ENCODE results near the gene ZFPM1. TPM values are rescaled to one million over a fixed set of nuclear protein-coding genes. Genes with fewer than 3 reads are reported as not detected.

Gene ZFPM1
- total RNA-seq, 4 donors from 2014 or later: 0.31 to 0.71 (median 0.56) TPM

GRCh38 chr16:88494335-88495154 lies 41.5 kb downstream of the ZFPM1 start:
- Histone ChIP-seq H3K9me3 (no peaks in the 10 kb centered on the region), H3K27me3 (no peaks in the 10 kb centered on the region), H3K4me3 (no peak overlapping the region), H3K36me3 (no peaks in the 10 kb centered on the region), H3K4me1 (no peaks in the 10 kb centered on the region), H3K27ac (no peak overlapping the region)
- DNase-seq (no peak), ATAC-seq (no peak)
- TF ChIP-seq, protein P1, sequence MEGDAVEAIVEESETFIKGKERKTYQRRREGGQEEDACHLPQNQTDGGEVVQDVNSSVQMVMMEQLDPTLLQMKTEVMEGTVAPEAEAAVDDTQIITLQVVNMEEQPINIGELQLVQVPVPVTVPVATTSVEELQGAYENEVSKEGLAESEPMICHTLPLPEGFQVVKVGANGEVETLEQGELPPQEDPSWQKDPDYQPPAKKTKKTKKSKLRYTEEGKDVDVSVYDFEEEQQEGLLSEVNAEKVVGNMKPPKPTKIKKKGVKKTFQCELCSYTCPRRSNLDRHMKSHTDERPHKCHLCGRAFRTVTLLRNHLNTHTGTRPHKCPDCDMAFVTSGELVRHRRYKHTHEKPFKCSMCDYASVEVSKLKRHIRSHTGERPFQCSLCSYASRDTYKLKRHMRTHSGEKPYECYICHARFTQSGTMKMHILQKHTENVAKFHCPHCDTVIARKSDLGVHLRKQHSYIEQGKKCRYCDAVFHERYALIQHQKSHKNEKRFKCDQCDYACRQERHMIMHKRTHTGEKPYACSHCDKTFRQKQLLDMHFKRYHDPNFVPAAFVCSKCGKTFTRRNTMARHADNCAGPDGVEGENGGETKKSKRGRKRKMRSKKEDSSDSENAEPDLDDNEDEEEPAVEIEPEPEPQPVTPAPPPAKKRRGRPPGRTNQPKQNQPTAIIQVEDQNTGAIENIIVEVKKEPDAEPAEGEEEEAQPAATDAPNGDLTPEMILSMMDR (IDR thresholded peaks at IDR 0.05 in 4 of 5, conservative IDR thresholded peaks at IDR 0.05 in 1 of 5): no peak
- TF ChIP-seq POLR2A (IDR thresholded peaks at IDR 0.05): no peak
- intact Hi-C loops (cut with DNase I; ENCODE audit: low total_unique reads): no loop called here
- in situ Hi-C loops (cut with MboI; ENCODE audit: low sequenced_read_pairs in 4 of 4): no loop called here

DNA sequence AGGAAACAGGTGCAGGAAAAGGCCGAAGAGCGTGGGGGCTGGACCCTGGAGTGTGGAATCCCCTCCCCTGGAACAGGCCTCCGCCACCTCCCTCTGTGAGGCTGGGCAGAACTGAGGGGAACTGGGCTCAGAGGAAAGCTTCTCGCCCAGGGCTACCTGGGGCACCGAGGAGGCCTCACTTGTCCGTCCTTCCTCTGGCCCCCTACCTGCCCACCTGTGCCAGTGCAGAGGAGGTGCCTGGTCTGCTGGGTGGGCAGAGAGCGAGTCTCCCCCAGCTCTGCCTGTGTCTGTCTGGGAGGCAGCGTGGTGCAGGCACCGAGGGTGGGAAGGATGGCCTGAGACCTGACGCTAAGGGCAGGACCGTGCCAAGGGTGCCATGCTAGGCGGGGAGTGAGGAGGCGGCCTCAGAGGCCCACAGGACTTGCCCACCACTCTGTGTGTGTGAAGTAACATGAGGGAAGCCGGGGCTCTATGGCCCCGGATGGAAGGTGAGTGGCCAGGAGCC lies 42.2 kb downstream of the ZFPM1 start:
- in situ Hi-C loops (cut with MboI; ENCODE audit: low sequenced_read_pairs in 4 of 4): no loop called here
- ATAC-seq: no peak

GRCh38 chr16:88497561-88498462 lies 44.7 kb downstream of the ZFPM1 start:
- intact Hi-C loops (cut with DNase I; ENCODE audit: low total_unique reads) (no loop called here), in situ Hi-C loops (cut with MboI; ENCODE audit: low sequenced_read_pairs in 4 of 4) (no loop called here)
- TF ChIP-seq, protein P1 (IDR thresholded peaks at IDR 0.05 in 4 of 5, conservative IDR thresholded peaks at IDR 0.05 in 1 of 5): no peak
- no peak for TF ChIP-seq POLR2A (IDR thresholded peaks at IDR 0.05)
- H3K27ac ChIP-seq: no peak overlapping the region
- DNase-seq: no peak
- no peak for ATAC-seq
- no peaks in the 10 kb centered on the region for H3K36me3 ChIP-seq
- H3K27me3 ChIP-seq: no peaks in the 10 kb centered on the region
- no peak overlapping the region for H3K4me3 ChIP-seq
- no peaks in the 10 kb centered on the region for H3K4me1 ChIP-seq
- H3K9me3 ChIP-seq: no peaks in the 10 kb centered on the region

More for the DNA sequence above, 42.2 kb downstream of the ZFPM1 start:
- Histone ChIP-seq H3K36me3 (no peaks in the 10 kb centered on the region), H3K4me1 (no peaks in the 10 kb centered on the region), H3K27me3 (no peaks in the 10 kb centered on the region), H3K9me3 (no peaks in the 10 kb centered on the region), H3K4me3 (no peak overlapping the region), H3K27ac (no peak overlapping the region)
- TF ChIP-seq, protein P1 (IDR thresholded peaks at IDR 0.05 in 4 of 5, conservative IDR thresholded peaks at IDR 0.05 in 1 of 5): no peak
- TF ChIP-seq POLR2A (IDR thresholded peaks at IDR 0.05): no peak
- no peak for DNase-seq
- intact Hi-C loops (cut with DNase I; ENCODE audit: low total_unique reads): no loop called here

GRCh38 chr16:88498576-88499208 lies 45.6 kb downstream of the ZFPM1 start:
- TF ChIP-seq POLR2A (IDR thresholded peaks at IDR 0.05): no peak
- TF ChIP-seq, protein P1 (IDR thresholded peaks at IDR 0.05 in 4 of 5, conservative IDR thresholded peaks at IDR 0.05 in 1 of 5): no peak
- ATAC-seq: no peak
- H3K27me3 ChIP-seq: no peaks in the 10 kb centered on the region
- no peaks in the 10 kb centered on the region for H3K4me1 ChIP-seq
- no peaks in the 10 kb centered on the region for H3K9me3 ChIP-seq
- no peak overlapping the region for H3K4me3 ChIP-seq
- in situ Hi-C loops (cut with MboI; ENCODE audit: low sequenced_read_pairs in 4 of 4): no loop called here
- DNase-seq: no peak
- no peak overlapping the region for H3K27ac ChIP-seq
- intact Hi-C loops (cut with DNase I; ENCODE audit: low total_unique reads): no loop called here
- no peaks in the 10 kb centered on the region for H3K36me3 ChIP-seq
